GM21515 (cell line): Measurements from ENCODE around the gene PUSL1.

Experiments used
- ATAC-seq: cut with Tn5 transposase; IDR thresholded peaks from one replicate; pipeline ENCODE4 v1.9.1; 2021; ENCODE audit not compliant: unreplicated experiment

The PUSL1 gene

GRCh38 chr1:1293263-1294249 is 14.8 kb upstream of the PUSL1 start:
- no peak for ATAC-seq

- no peak for ATAC-seq
These were observed 14.0 kb upstream of the PUSL1 start for GRCh38 chr1:1294250-1294890.

- ATAC-seq = no peak
These were observed 13.1 kb upstream of the PUSL1 start for GRCh38 chr1:1295154-1295923.

- ATAC-seq = no peak
These were observed 12.0 kb upstream of the PUSL1 start for GRCh38 chr1:1296070-1297061.

GRCh38 chr1:1297802-1298424 is 10.5 kb upstream of the PUSL1 start:
- no peak for ATAC-seq

- no peak for ATAC-seq
These were observed 9.3 kb upstream of the PUSL1 start for GRCh38 chr1:1298861-1299685.

- ATAC-seq = no peak
These were observed 8.6 kb upstream of the PUSL1 start for GRCh38 chr1:1299686-1300351.

GRCh38 chr1:1300352-1300739 is 8.1 kb upstream of the PUSL1 start:
- ATAC-seq = no peak

GRCh38 chr1:1302006-1302430 is 6.4 kb upstream of the PUSL1 start:
- ATAC-seq = no peak

GRCh38 chr1:1302951-1303509 is 5.4 kb upstream of the PUSL1 start:
- no peak for ATAC-seq

GRCh38 chr1:1303736-1304135 is 4.7 kb upstream of the PUSL1 start:
- no peak for ATAC-seq

GRCh38 chr1:1304331-1305299 is 3.8 kb upstream of the PUSL1 start:
- ATAC-seq = no peak

GRCh38 chr1:1305300-1306069 is 2.9 kb upstream of the PUSL1 start:
- ATAC-seq = no peak

GRCh38 chr1:1306070-1306660 is 2.2 kb upstream of the PUSL1 start:
- no peak for ATAC-seq

GRCh38 chr1:1306661-1307260 is 1.6 kb upstream of the PUSL1 start:
- ATAC-seq = no peak
